HCT116 (cell line): ENCODE data around the gene AVPR1B. TPM values are rescaled to one million over a fixed set of nuclear protein-coding genes. Genes with fewer than 3 reads are reported as not detected.

Experiments used
- ATAC-seq: fragments of 200-7000 bp; cut with Tn5 transposase; 2 replicates; pipeline ENCODE4 v1.9.1; 2020; ENCODE audit warnings: mild to moderate bottlenecking, moderate library complexity
- BruUV-seq: library from RNA; stranded (reverse); fragments of 400-500 nt; replicated peaks from 2 replicates; lab custom pipeline; 2021; lab: Mats Ljungman, UMichigan
- CTCF ChIA-PET: fragments of 300-600 bp; sonication (Branson Sonifier 250); formaldehyde crosslinking; loops from one replicate; lab custom pipeline; 2021; ENCODE audit warnings: antibody characterized with exemption; lab: Charles Lee
- POLR2A ChIA-PET: fragments of 300-600, 350-600 bp; sonication (Branson Sonifier 250); formaldehyde crosslinking; loops from one replicate; lab custom pipeline; 2021; ENCODE audit warnings: antibody characterized with exemption; lab: Charles Lee
- RAD21 ChIA-PET, 2 experiments: fragments of 300-600 bp; sonication (Branson Sonifier 250); formaldehyde crosslinking; loops; one replicate each; lab custom pipeline; 2023; ENCODE audit warnings: low total read pairs in 2 of 2; ENCODE audit not compliant: uncharacterized antibody in 2 of 2, unreplicated experiment in 2 of 2, low non-redundant PET in 1 of 2; lab: Charles Lee
- DNase-seq: peaks from one replicate; pipeline ENCODE4 v3.0.0-alpha.2; 2010; ENCODE audit warnings: low read depth, low spot score
- H2AFZ ChIP-seq: fragments of 200-600 bp; shearing (Covaris generic), sonication (generic); 2 replicates; pipeline ENCODE4 v1.6.1; 2017; ENCODE audit warnings: low read depth, mixed run types, mixed read lengths, antibody characterized with exemption, low read length; ENCODE audit not compliant: poor library complexity, severe bottlenecking
- H3K27ac ChIP-seq: 2 replicates; pipeline ENCODE4 v1.5.1; 2012; ENCODE audit warnings: low read depth, low read length
- H3K27me3 ChIP-seq: fragments of 200-600 bp; sonication (generic); 2 replicates; pipeline ENCODE4 v1.6.1; 2016; ENCODE audit warnings: mixed run types, low read length, mixed read lengths; ENCODE audit not compliant: insufficient read depth
- H3K36me3 ChIP-seq, 2 experiments: fragments of 200-500 bp in 1 of 2; fragments of 200-600 bp in 1 of 2; sonication (Bioruptor generic) in 1 of 2; sonication (generic) in 1 of 2; 2 replicates each; pipeline versions ENCODE4 v1.5.1 to v1.6.1; 2014 to 2016; ENCODE audit warnings: low read length in 2 of 2, inconsistent platforms in 1 of 2, mixed read lengths in 1 of 2, mixed run types in 1 of 2; ENCODE audit not compliant: insufficient read depth in 2 of 2, control insufficient read depth in 1 of 2
- H3K4me1 ChIP-seq, 2 experiments: fragments of 200-600 bp in 1 of 2; sonication (generic) in 1 of 2; 2 replicates each; pipeline versions ENCODE4 v1.5.1 to v1.6.1; 2012 to 2017; ENCODE audit warnings: low read length in 2 of 2, inconsistent platforms in 1 of 2, mild to moderate bottlenecking in 1 of 2, mixed read lengths in 1 of 2, mixed run types in 1 of 2, moderate library complexity in 1 of 2; ENCODE audit not compliant: insufficient read depth in 2 of 2, control insufficient read depth in 1 of 2
- H3K4me2 ChIP-seq: fragments of 200-600 bp; sonication (generic); 2 replicates; pipeline ENCODE4 v1.6.1; 2017; ENCODE audit warnings: mixed run types, low read length, mixed read lengths
- H3K4me3 ChIP-seq, 2 experiments: fragments of 200-600 bp in 1 of 2; sonication (generic) in 1 of 2; replicated peaks in 1 of 2; 2 replicates each; pipeline ENCODE4 v1.5.1; 2011 to 2016; ENCODE audit warnings: low read length in 2 of 2, control low read depth in 1 of 2, low read depth in 1 of 2, mild to moderate bottlenecking in 1 of 2, mixed read lengths in 1 of 2, mixed run types in 1 of 2
- H3K79me2 ChIP-seq: fragments of 200-600 bp; sonication (generic); 2 replicates; pipeline ENCODE4 v1.6.1; 2017; ENCODE audit warnings: mild to moderate bottlenecking, mixed run types, low read length, moderate library complexity, mixed read lengths; ENCODE audit not compliant: insufficient read depth
- H3K9ac ChIP-seq: fragments of 200-600 bp; sonication (generic); 2 replicates; pipeline ENCODE4 v1.6.1; 2016; ENCODE audit warnings: low read length, mixed read lengths
- H3K9me2 ChIP-seq: fragments of 200-600 bp; sonication (generic), shearing (Covaris generic); 2 replicates; pipeline ENCODE4 v1.6.1; 2017; ENCODE audit warnings: mixed run types, mild to moderate bottlenecking, moderate library complexity; ENCODE audit not compliant: insufficient read depth
- H3K9me3 ChIP-seq, 2 experiments: fragments of 200-500 bp in 1 of 2; fragments of 200-600 bp in 1 of 2; sonication (Bioruptor generic) in 1 of 2; sonication (generic) in 1 of 2; 2 replicates each; pipeline ENCODE4 v1.6.1; 2014 to 2017; ENCODE audit warnings: low read length in 2 of 2, mixed read lengths in 2 of 2, inconsistent platforms in 1 of 2, low read depth in 1 of 2, mild to moderate bottlenecking in 1 of 2, mixed run types in 1 of 2, moderate library complexity in 1 of 2; ENCODE audit not compliant: control insufficient read depth in 1 of 2, insufficient read depth in 1 of 2
- H4K20me1 ChIP-seq: fragments of 200-600 bp; sonication (generic), shearing (Covaris generic); 2 replicates; pipeline ENCODE4 v1.6.1; 2017; ENCODE audit warnings: mixed run types, mild to moderate bottlenecking, moderate library complexity; ENCODE audit not compliant: insufficient read depth
- CTCF ChIP-seq, 3 experiments: fragments of 200-600 bp in 1 of 3; sonication (generic) in 1 of 3; IDR thresholded peaks in 2 of 3; conservative IDR thresholded peaks in 1 of 3; 2 replicates each; pipeline ENCODE4 v1.5.1; 2012 to 2017; ENCODE audit warnings: low read depth in 2 of 3, low read length in 2 of 3, antibody characterized with exemption in 1 of 3, borderline replicate concordance in 1 of 3, control low read depth in 1 of 3, mild to moderate bottlenecking in 1 of 3, mixed read lengths in 1 of 3, mixed run types in 1 of 3, moderate library complexity in 1 of 3; ENCODE audit not compliant: insufficient read depth in 1 of 3
- ELF1 ChIP-seq: IDR thresholded peaks from 2 replicates; pipeline ENCODE4 v1.6.1; 2012; ENCODE audit warnings: low read depth, borderline replicate concordance
- FOSL1 ChIP-seq: IDR thresholded peaks from 2 replicates; pipeline ENCODE4 v1.6.1; 2012; ENCODE audit warnings: low read depth
- JUND ChIP-seq: IDR thresholded peaks from 2 replicates; pipeline ENCODE4 v1.6.1; 2012
- MAX ChIP-seq: IDR thresholded peaks from 2 replicates; pipeline ENCODE4 v1.6.1; 2012
- POLR2A ChIP-seq: IDR thresholded peaks from 2 replicates; pipeline ENCODE4 v1.7.0; 2011; ENCODE audit warnings: borderline replicate concordance; ENCODE audit not compliant: insufficient read depth, insufficient read length; ENCODE audit errors: extremely low read depth
- POLR2AphosphoS5 ChIP-seq: IDR thresholded peaks from 2 replicates; pipeline ENCODE4 v1.6.1; 2011; ENCODE audit warnings: mild to moderate bottlenecking, low read depth, low read length, moderate library complexity
- RAD21 ChIP-seq: IDR thresholded peaks from 2 replicates; pipeline ENCODE4 v1.6.1; 2012; ENCODE audit warnings: low read depth, mild to moderate bottlenecking
- REST ChIP-seq: IDR thresholded peaks from 2 replicates; pipeline ENCODE4 v1.6.1; 2012; ENCODE audit warnings: low read depth
- SIN3A ChIP-seq: IDR thresholded peaks from 2 replicates; pipeline ENCODE4 v1.6.1; 2012; ENCODE audit warnings: low read depth
- SP1 ChIP-seq: IDR thresholded peaks from 2 replicates; pipeline ENCODE4 v1.6.1; 2012; ENCODE audit warnings: low read depth
- SRF ChIP-seq: IDR thresholded peaks from 2 replicates; pipeline ENCODE4 v1.6.1; 2012; ENCODE audit warnings: low read depth
- YY1 ChIP-seq: IDR thresholded peaks from 2 replicates; pipeline ENCODE4 v1.6.1; 2011; ENCODE audit warnings: low read length, low read depth, moderate library complexity, mild to moderate bottlenecking; ENCODE audit not compliant: insufficient replicate concordance; ENCODE audit errors: extremely low read depth
- intact Hi-C: fragments of 100-400 bp; cut with micrococcal nuclease; formaldehyde crosslinking; loops from 2 replicates; pipeline ENCODE4 v1.10.0; 2022
- total RNA-seq: library from RNA; stranded (reverse); gene quantifications from one replicate; pipeline ENCODE4 v1.2.1, GENCODE V29; 2021; ENCODE audit not compliant: unreplicated experiment

Gene AVPR1B
- total RNA-seq, 1 experiment from 2014 or later, result not detected

GRCh38 chr1:206128196-206128595 lies 11.0 kb upstream of the AVPR1B start:
- Histone ChIP-seq H3K4me2 (no peak overlapping the region), H3K36me3 (no peaks in the 10 kb centered on the region), H3K27me3 (no peaks in the 10 kb centered on the region), H3K4me3 (no peak overlapping the region), H3K4me1 (no peaks in the 10 kb centered on the region), H3K9me3 (no peaks in the 10 kb centered on the region), H3K9me2 (no peaks in the 10 kb centered on the region), H3K9ac (no peak overlapping the region), H3K27ac (no peak overlapping the region), H2AFZ (no peak overlapping the region), H3K79me2 (no peaks in the 10 kb centered on the region), H4K20me1 (no peaks in the 10 kb centered on the region)
- ChIA-PET RAD21 (no interaction called here), POLR2A (interaction anchor here (0.8 kb wide), 1 partner anchor 9 kb away, joined by 3 read pairs; no protein-coding TSS in a partner anchor), CTCF (interaction anchor here (0.7 kb wide), 1 partner anchor 144 kb away, joined by 3 read pairs; no protein-coding TSS in a partner anchor)
- TF ChIP-seq JUND, result no peak
- no peak for TF ChIP-seq FOSL1
- no peak for TF ChIP-seq CTCF (IDR thresholded peaks at IDR 0.05 in 2 of 3, conservative IDR thresholded peaks at IDR 0.05 in 1 of 3; ENCODE audit: borderline replicate concordance in 1 of 3, insufficient read depth in 1 of 3, low read depth in 2 of 3, low read length in 2 of 3)
- no peak for TF ChIP-seq YY1
- no peak for TF ChIP-seq SRF
- no peak for TF ChIP-seq POLR2A
- no peak for TF ChIP-seq SIN3A
- no peak for TF ChIP-seq MAX
- TF ChIP-seq REST, result no peak
- no peak for TF ChIP-seq RAD21
- no peak for TF ChIP-seq POLR2AphosphoS5
- no peak for TF ChIP-seq SP1
- no peak for TF ChIP-seq ELF1
- intact Hi-C loops, result no loop called here
- DNase-seq (no peak), ATAC-seq (no peak)
- BruUV-seq, result no TSS peak
